ENCODE data around the gene KRT32. TPM values are rescaled to one million over a fixed set of nuclear protein-coding genes. Genes with fewer than 3 reads are reported as not detected.
A peak's percentile ranks its signal among the peaks of the same experiment; 100 is the strongest.

Gene KRT32
- total and polyA plus RNA-seq, 9 of the 15 experiments (the other 6 are each of a cell fraction or from before 2014, with no cell fraction given) = not detected

DNA sequence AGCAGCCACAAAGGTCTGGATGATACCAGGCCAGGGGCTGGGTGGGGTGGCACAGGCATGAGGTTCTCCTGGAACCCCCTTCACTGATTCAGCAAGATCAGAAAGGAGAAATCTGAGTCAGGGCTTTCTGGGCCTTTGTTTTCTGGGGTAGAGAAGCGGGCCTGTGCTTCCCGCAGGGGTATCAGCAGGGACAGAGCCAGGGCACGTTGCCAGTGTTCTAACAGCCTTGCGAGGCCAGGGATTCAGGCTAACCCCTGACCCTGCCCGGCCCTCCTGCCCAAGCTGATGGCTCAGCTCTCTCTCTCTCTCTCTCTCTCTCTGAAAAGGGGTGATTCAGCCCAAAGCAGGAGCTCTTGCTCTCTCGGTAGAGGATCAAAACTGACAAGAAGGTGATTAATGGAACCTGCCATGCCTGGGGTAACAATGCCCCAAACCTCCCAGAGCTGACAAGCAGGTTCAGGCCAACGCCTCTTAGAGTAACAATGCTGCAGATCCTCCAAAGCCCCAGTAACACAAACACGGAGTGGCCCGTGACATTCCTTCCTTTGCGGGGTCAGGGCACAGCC is 40.2 kb upstream of the KRT32 start:
- CTCF ChIA-PET (ENCODE audit: low intra/inter-chr PET ratio) = no interaction called here
- BruUV-seq (replicated peaks) = no TSS peak
- H3K4me3 ChIP-seq = no peak overlapping the region
- H2AFZ ChIP-seq (ENCODE audit: low read depth, low read length) = peak overlapping the region; percentile 33; the same call in 1 of the 2 replicates
- POLR2A ChIA-PET = interaction anchor here (0.6 kb wide), 1 partner anchor 103 kb away, joined by 3 read pairs; no protein-coding TSS in a partner anchor
- no peak for TF ChIP-seq SRSF1 (IDR thresholded peaks at IDR 0.05; ENCODE audit: low read depth, low read length)
- TF ChIP-seq ZSCAN32 (CRISPR knock-in tag; IDR thresholded peaks at IDR 0.05) = no peak
- TF ChIP-seq, protein P1, sequence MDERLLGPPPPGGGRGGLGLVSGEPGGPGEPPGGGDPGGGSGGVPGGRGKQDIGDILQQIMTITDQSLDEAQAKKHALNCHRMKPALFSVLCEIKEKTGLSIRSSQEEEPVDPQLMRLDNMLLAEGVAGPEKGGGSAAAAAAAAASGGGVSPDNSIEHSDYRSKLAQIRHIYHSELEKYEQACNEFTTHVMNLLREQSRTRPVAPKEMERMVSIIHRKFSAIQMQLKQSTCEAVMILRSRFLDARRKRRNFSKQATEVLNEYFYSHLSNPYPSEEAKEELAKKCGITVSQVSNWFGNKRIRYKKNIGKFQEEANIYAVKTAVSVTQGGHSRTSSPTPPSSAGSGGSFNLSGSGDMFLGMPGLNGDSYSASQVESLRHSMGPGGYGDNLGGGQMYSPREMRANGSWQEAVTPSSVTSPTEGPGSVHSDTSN (CRISPR knock-in tag; IDR thresholded peaks at IDR 0.05; ENCODE audit: low read depth) = no peak
- TF ChIP-seq, protein P1 (tag; conservative IDR thresholded peaks at IDR 0.05; ENCODE audit: low read depth) = peak; percentile 63
- peak; percentile 74 for TF ChIP-seq MEIS2 (IDR thresholded peaks at IDR 0.05; ENCODE audit: partially characterized antibody)
- no peak for TF ChIP-seq ZBTB5 (IDR thresholded peaks at IDR 0.05)
- TF ChIP-seq IRF2 (CRISPR knock-in tag; IDR thresholded peaks at IDR 0.05) = no peak
- no peak for TF ChIP-seq RUNX1 (IDR thresholded peaks at IDR 0.05; ENCODE audit: low read depth)
- H4K20me1 ChIP-seq (replicated peaks; ENCODE audit: control insufficient read depth, insufficient read depth, low read length) = no peaks in the 10 kb centered on the region
- 37% methylated on average over 10 of the region's 10 CpGs for WGBS (ENCODE audit: insufficient coverage, low coverage, missing lambda C conversion rate)
- H3K36me3 ChIP-seq (ENCODE audit: control insufficient read depth, insufficient read depth, low read length) = no peaks in the 10 kb centered on the region; the same call in 2 of the 3 replicates
- H3K27ac ChIP-seq (ENCODE audit: extremely low read depth, low read depth, low read length) = no peak overlapping the region
- no peak for FAIRE-seq
- no peak for ATAC-seq
- DNase-seq (ENCODE audit: extremely low read depth in 1 of 4, low spot score in 3 of 4) = no peak
- H3K9me3 ChIP-seq (replicated peaks; ENCODE audit: control insufficient read depth, insufficient read depth, low read depth, low read length) = no peaks in the 10 kb centered on the region
- H3K4me1 ChIP-seq (replicated peaks in 1 of 2; ENCODE audit: control insufficient read depth in 2 of 2, insufficient read depth in 2 of 2, low read length in 2 of 2) = peaks cover 39 to 44% of the 10 kb centered on the region in 2 experiments
- intact Hi-C loops (cut with micrococcal nuclease) (no loop called here), in situ Hi-C loops (cut with MboI) (no loop called here)
- H3K9ac ChIP-seq (ENCODE audit: insufficient read depth in 1 of 2, low read depth in 2 of 2, low read length in 2 of 2) = peak overlapping the region in 1 of 2 experiments; percentile 31; a peak in 1 of 4 replicates
- no peaks in the 10 kb centered on the region for H3K27me3 ChIP-seq (ENCODE audit: control insufficient read depth in 2 of 2, insufficient read depth in 2 of 2, low read length in 2 of 2)
- no peaks in the 10 kb centered on the region for H3K79me2 ChIP-seq (ENCODE audit: control insufficient read depth, insufficient read depth, low read length)
- no peaks in the 10 kb centered on the region for H3K9me1 ChIP-seq (ENCODE audit: control insufficient read depth, insufficient read depth, low read length)
- H3K4me2 ChIP-seq (ENCODE audit: insufficient read depth, low read length) = no peak overlapping the region
